CD14-positive monocyte (primary cell): ENCODE measurements around the gene RANBP10. TPM values are rescaled to one million over a fixed set of nuclear protein-coding genes. Genes with fewer than 3 reads are reported as not detected.

Experiments
- DNase-seq, 3 donors: peaks; one replicate each; pipeline ENCODE4 v3.0.0-alpha.2; 2011 to 2022
- H2AFZ ChIP-seq: 2 replicates; pipeline ENCODE4 v1.6.0; 2012; ENCODE audit warnings: mild to moderate bottlenecking, low read depth, low read length, inconsistent platforms; ENCODE audit not compliant: insufficient read depth, poor library complexity, severe bottlenecking
- H3K27ac ChIP-seq, 2 donors: 1 replicate in 1 of 2; 2 replicates in 1 of 2; pipeline ENCODE4 v1.5.1; 2012 to 2013; ENCODE audit warnings: low read length in 2 of 2, control low read depth in 1 of 2, inconsistent platforms in 1 of 2, low read depth in 1 of 2, mild to moderate bottlenecking in 1 of 2
- H3K27me3 ChIP-seq, 2 donors: one replicate each; pipeline versions ENCODE4 v1.6.0 to v1.6.1; 2011 to 2013; ENCODE audit warnings: low read length in 2 of 2; ENCODE audit not compliant: control insufficient read depth in 2 of 2, insufficient read depth in 2 of 2
- H3K36me3 ChIP-seq, 2 donors: replicated peaks in 1 of 2; 1 replicate in 1 of 2; 2 replicates in 1 of 2; pipeline versions ENCODE4 v1.5.1 to v1.6.1; 2012 to 2013; ENCODE audit warnings: low read length in 2 of 2, control low read depth in 1 of 2, inconsistent platforms in 1 of 2, mild to moderate bottlenecking in 1 of 2; ENCODE audit not compliant: insufficient read depth in 2 of 2, control insufficient read depth in 1 of 2
- H3K4me1 ChIP-seq, 2 donors: 1 replicate in 1 of 2; 2 replicates in 1 of 2; pipeline versions ENCODE4 v1.5.1 to v1.6.1; 2012 to 2013; ENCODE audit warnings: low read length in 2 of 2, control low read depth in 1 of 2, inconsistent platforms in 1 of 2, mild to moderate bottlenecking in 1 of 2, moderate library complexity in 1 of 2; ENCODE audit not compliant: insufficient read depth in 2 of 2, control insufficient read depth in 1 of 2
- H3K4me2 ChIP-seq: replicated peaks from 2 replicates; pipeline ENCODE3; 2012; ENCODE audit warnings: low read length, moderate library complexity, mild to moderate bottlenecking; ENCODE audit not compliant: poor library complexity, severe bottlenecking; ENCODE audit errors: extremely low read depth
- H3K4me3 ChIP-seq, 3 experiments: fragments of 200-600 bp in 1 of 3; sonication (generic) in 1 of 3; replicated peaks in 1 of 3; 1 replicate in 2 of 3; 2 replicates in 1 of 3; pipeline ENCODE4 v1.5.1; 2011 to 2013; ENCODE audit warnings: low read length in 3 of 3, mild to moderate bottlenecking in 3 of 3, control low read depth in 2 of 3, low read depth in 2 of 3, inconsistent platforms in 1 of 3, moderate library complexity in 1 of 3
- H3K79me2 ChIP-seq: 2 replicates; pipeline ENCODE4 v1.6.0; 2012; ENCODE audit warnings: mild to moderate bottlenecking, control low read depth, inconsistent platforms, low read length, moderate library complexity; ENCODE audit not compliant: insufficient read depth
- H3K9ac ChIP-seq: 2 replicates; pipeline ENCODE4 v1.6.0; 2017; ENCODE audit warnings: low read length, mild to moderate bottlenecking; ENCODE audit not compliant: insufficient read depth, poor library complexity, severe bottlenecking
- H3K9me3 ChIP-seq, 2 donors: replicated peaks in 1 of 2; 1 replicate in 1 of 2; 2 replicates in 1 of 2; pipeline versions ENCODE4 v1.5.1 to v1.6.1; 2012 to 2013; ENCODE audit warnings: low read length in 2 of 2, control low read depth in 1 of 2; ENCODE audit not compliant: control insufficient read depth in 1 of 2, insufficient read depth in 1 of 2
- H4K20me1 ChIP-seq: 2 replicates; pipeline ENCODE4 v1.6.0; 2012; ENCODE audit warnings: mild to moderate bottlenecking, low read length, control low read depth, moderate library complexity; ENCODE audit not compliant: insufficient read depth
- H3K27ac Mint-ChIP-seq, 7 donors: one replicate each; pipeline ENCODE4 v1.8.0; 2020; ENCODE audit warnings: mild to moderate bottlenecking in 7 of 7, mixed read lengths in 7 of 7, moderate library complexity in 6 of 7, inconsistent platforms in 2 of 7
- H3K27me3 Mint-ChIP-seq, 3 donors: one replicate each; pipeline ENCODE4 v1.8.0; 2021 to 2022; ENCODE audit warnings: low read depth in 3 of 3, mild to moderate bottlenecking in 3 of 3, mixed read lengths in 3 of 3, moderate library complexity in 3 of 3, inconsistent platforms in 1 of 3
- H3K36me3 Mint-ChIP-seq, 2 donors: one replicate each; pipeline ENCODE4 v1.8.0; 2020; ENCODE audit warnings: mixed read lengths in 2 of 2, inconsistent platforms in 1 of 2, mild to moderate bottlenecking in 1 of 2
- H3K4me1 Mint-ChIP-seq: one replicate; pipeline ENCODE4 v1.8.0; 2020; ENCODE audit warnings: mild to moderate bottlenecking, mixed read lengths
- H3K4me3 Mint-ChIP-seq, 2 donors: one replicate each; pipeline ENCODE4 v1.8.0; 2020; ENCODE audit warnings: mild to moderate bottlenecking in 2 of 2, mixed read lengths in 2 of 2, moderate library complexity in 1 of 2
- H3K9me3 Mint-ChIP-seq, 7 donors: one replicate each; pipeline ENCODE4 v1.8.0; 2020 to 2022; ENCODE audit warnings: mixed read lengths in 7 of 7, mild to moderate bottlenecking in 6 of 7, moderate library complexity in 6 of 7, inconsistent platforms in 2 of 7
- CTCF ChIP-seq: fragments of 200-600 bp; IDR thresholded peaks from one replicate; pipeline ENCODE4 v1.8.0; 2022; ENCODE audit warnings: antibody characterized with exemption, mild to moderate bottlenecking
- WGBS: methylation state at CpG from one replicate; pipeline ENCODE4 v1.1.5; 2013; ENCODE audit warnings: missing lambda C conversion rate; ENCODE audit not compliant: insufficient coverage; 5-methylcytosine and 5-hydroxymethylcytosine counted together
- intact Hi-C, 2 donors: fragments of 100-400 bp; cut with micrococcal nuclease; formaldehyde crosslinking; loops; one replicate each; pipeline versions ENCODE4 v1.15.0 to v1.15.1; 2023
- polyA plus RNA-seq, 3 donors: library from polyadenylated mRNA; depleted of rRNA in 1 of 3; unstranded in 2 of 3; stranded (reverse) in 1 of 3; fragments of 300-500 nt in 2 of 3; fragments of >200 nt in 1 of 3; fragmentation: Illumina TruSeq in 2 of 3; gene quantifications; 1 replicate in 2 of 3; 2 replicates in 1 of 3; pipeline ENCODE4 v1.2.3, GENCODE V29; 2012 to 2021

The RANBP10 gene
- polyA plus RNA-seq, 3 donors = 6.4 to 16.7 (median 6.6) TPM

GRCh38 chr16:67727521-67728485, 78.6 kb downstream of the RANBP10 start:
- WGBS = 95% methylated on average over 17 of the region's 22 CpGs
- H3K36me3 Mint-ChIP-seq = peaks cover 64 to 75% of the 10 kb centered on the region in 2 donors
- no peak overlapping the region for H3K9ac ChIP-seq

More at GRCh38 chr16:67727521-67728485, 78.6 kb downstream of the RANBP10 start:
- no peak for TF ChIP-seq CTCF
- H4K20me1 ChIP-seq = no peaks in the 10 kb centered on the region
- no peak for DNase-seq
- no peak overlapping the region for H3K4me2 ChIP-seq
- no peaks in the 10 kb centered on the region for H3K79me2 ChIP-seq
- Mint-ChIP-seq H3K27ac (peak overlapping the region in 1 of 7 donors; percentile 56), H3K27me3 (peaks cover 0 to 1% (median 0%) of the 10 kb centered on the region in 3 donors), H3K4me1 (no peaks in the 10 kb centered on the region), H3K9me3 (no peaks in the 10 kb centered on the region), H3K4me3 (no peak overlapping the region)
- no peaks in the 10 kb centered on the region for H3K4me1 ChIP-seq
- H2AFZ ChIP-seq = no peak overlapping the region
- no peaks in the 10 kb centered on the region for H3K9me3 ChIP-seq
- intact Hi-C loops = no loop called here
- no peak overlapping the region for H3K27ac ChIP-seq
- H3K4me3 ChIP-seq = no peak overlapping the region
- H3K27me3 ChIP-seq = no peaks in the 10 kb centered on the region
- peaks cover 70 to 88% of the 10 kb centered on the region in 2 donors for H3K36me3 ChIP-seq
